Heart right ventricle (tissue), 16 donors: Measurements from ENCODE around the gene ATRN. TPM values are rescaled to one million over a fixed set of nuclear protein-coding genes. Genes with fewer than 3 reads are reported as not detected.
"Not testable (repeated sequence)": the region's sequence is repeated elsewhere in the genome, so short reads cannot be mapped to it uniquely, and the experiment has no call there.

Experiments used
- ATAC-seq, 8 donors: fragments of 200-7000 bp; cut with Tn5 transposase; one replicate each; pipeline ENCODE4 v1.9.1; 2020; ENCODE audit warnings: mild to moderate bottlenecking in 8 of 8, moderate library complexity in 8 of 8, moderate number of reproducible peaks in 1 of 8
- DNase-seq, 2 donors: peaks; one replicate each; pipeline ENCODE4 v3.0.0-alpha.2; 2020
- H3K27ac ChIP-seq, 10 donors: fragments of 200-600 bp; sonication (generic) in 2 of 10; one replicate each; pipeline versions ENCODE4 v1.5.0 to v1.8.0; 2020 to 2022; ENCODE audit warnings: mild to moderate bottlenecking in 3 of 10
- H3K27me3 ChIP-seq, 7 donors: fragments of 200-600 bp; one replicate each; pipeline ENCODE4 v1.8.0; 2021 to 2022; ENCODE audit warnings: mild to moderate bottlenecking in 2 of 7
- H3K36me3 ChIP-seq, 9 donors: fragments of 200-600 bp; sonication (generic) in 1 of 9; one replicate each; pipeline versions ENCODE4 v1.5.0 to v1.8.0; 2020 to 2022; ENCODE audit warnings: mild to moderate bottlenecking in 2 of 9
- H3K4me1 ChIP-seq, 9 donors: fragments of 200-600 bp; sonication (generic) in 1 of 9; one replicate each; pipeline versions ENCODE4 v1.5.0 to v1.8.0; 2020 to 2022; ENCODE audit warnings: mild to moderate bottlenecking in 4 of 9
- H3K4me3 ChIP-seq, 10 donors: fragments of 200-600 bp; sonication (generic) in 2 of 10; one replicate each; pipeline versions ENCODE4 v1.5.0 to v1.8.0; 2020 to 2022; ENCODE audit warnings: mild to moderate bottlenecking in 7 of 10, moderate library complexity in 2 of 10
- H3K9me3 ChIP-seq, 11 donors: fragments of 200-600 bp in 10 of 11; sonication (generic) in 2 of 11; one replicate each; pipeline versions ENCODE4 v1.5.0 to v1.8.0; 2013 to 2022; ENCODE audit warnings: mild to moderate bottlenecking in 2 of 11, control low read depth in 1 of 11, moderate library complexity in 1 of 11
- WGBS, 2 donors: extraction: QIAGEN DNeasy Blood & Tissue Kit; methylation state at CpG; one replicate each; pipeline ENCODE4 v1.1.7; 2013; ENCODE audit warnings: inconsistent platforms in 1 of 2; 5-methylcytosine and 5-hydroxymethylcytosine counted together
- intact Hi-C, 10 donors: fragments of 100-400 bp; cut with DNase I; formaldehyde crosslinking; loops; one replicate each; pipeline versions ENCODE4 v1.11.1 to v1.14.2; 2022
- polyA plus RNA-seq, 2 donors: library from polyadenylated mRNA; stranded (reverse); fragments of 200-250 nt; gene quantifications; one replicate each; pipeline ENCODE4 v1.2.3, GENCODE V29; 2013
- total RNA-seq, 10 donors: library from RNA; stranded (reverse); fragmentation: NEBNext Ultra II Directional in 3 of 10; extraction: Animal tissue kit (Norgen Biotek cat#: 25700) in 3 of 10; gene quantifications; one replicate each; pipeline versions ENCODE4 v1.2.1 to v1.2.4, GENCODE V29; 2021 to 2023
- TF ChIP-seq, protein P1 (sequence below), 9 donors: fragments of 200-600 bp; sonication (generic) in 2 of 9; IDR thresholded peaks; one replicate each; pipeline versions ENCODE4 v1.5.0 to v1.8.0; 2021 to 2022; ENCODE audit warnings: antibody characterized with exemption in 9 of 9, mild to moderate bottlenecking in 5 of 9, moderate library complexity in 1 of 9
- donor health status: Arrhythmogenic right ventricular cardiomyopathy.
- donor health status: ischemic (EF 13 %, LVEDD 7.1; RV severe dilation, severe dysfunction).
- donor health status: healthy with polysubstance abuse.
- donor health status: DM: no; HTN: yes; CAD: no.
- donor health status: DM: no; HTN: no; CAD: no.
- donor health status: ischemic (EF 25% LVEDD 6.9; RV normal size, moderate dysfunction).
- donor health status: ischemic (EF 25% LVEDD 5.7; RV mildly dilated, moderate dysfunction).
- donor health status: healthy.
- donor health status: DM: yes; HTN: yes; CAD: no.
- donor health status: Ischemic cardiomyopathy.
- donor health status: ischemic (EF 35%, LVEDD 5.7; RV mildly dilated, moderate dysfunction).
- donor health status: nonischemic (EF 11% LVEDD 7.7; RV severe dilation, severe dysfunction).
- donor health status: DM: yes; HTN: yes; CAD: no.
- donor health status: PGD.
- donor health status: ischemic (EF 29% LVEDD 5.4; RV normal size, mild dysfunction).
- donor health status: nonischemic (EF 23%, LVEDD 6.1; RV moderate dilation, normal function).

Gene ATRN
- total and polyA plus RNA-seq, 12 donors, result 4.6 to 44.0 (median 37.8) TPM

DNA sequence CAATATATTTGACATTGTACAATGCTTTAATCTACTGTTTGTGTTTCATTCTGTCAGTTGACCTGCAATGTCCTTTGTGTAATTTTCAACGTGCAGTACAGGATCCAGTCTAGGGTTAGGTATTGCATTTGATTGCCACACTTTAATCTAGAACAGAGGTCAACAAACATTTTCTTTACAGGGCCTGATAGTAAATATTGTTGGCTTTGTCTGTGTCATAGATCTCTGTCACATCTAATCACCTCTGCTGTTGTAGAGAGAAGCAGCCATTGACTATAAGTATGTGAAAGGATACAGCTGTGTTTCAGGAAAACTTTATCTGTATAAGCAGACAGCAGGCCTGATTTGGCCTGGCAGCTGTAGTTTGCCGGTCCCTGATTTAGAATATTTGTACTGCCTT is 39.3 kb downstream of the ATRN start:
- intact Hi-C loops, result no loop called here
- Histone ChIP-seq H3K9me3 (peaks cover 0 to 7% (median 0%) of the 10 kb centered on the region in 11 donors), H3K4me3 (no peak overlapping the region), H3K27ac (no peak overlapping the region), H3K4me1 (peaks cover 0 to 17% (median 11%) of the 10 kb centered on the region in 9 donors), H3K27me3 (no peaks in the 10 kb centered on the region), H3K36me3 (no peaks in the 10 kb centered on the region)
- no peak for DNase-seq
- WGBS, 2 donors, result 22% methylated on average over 2 of the region's 2 CpGs
- TF ChIP-seq, protein P1, sequence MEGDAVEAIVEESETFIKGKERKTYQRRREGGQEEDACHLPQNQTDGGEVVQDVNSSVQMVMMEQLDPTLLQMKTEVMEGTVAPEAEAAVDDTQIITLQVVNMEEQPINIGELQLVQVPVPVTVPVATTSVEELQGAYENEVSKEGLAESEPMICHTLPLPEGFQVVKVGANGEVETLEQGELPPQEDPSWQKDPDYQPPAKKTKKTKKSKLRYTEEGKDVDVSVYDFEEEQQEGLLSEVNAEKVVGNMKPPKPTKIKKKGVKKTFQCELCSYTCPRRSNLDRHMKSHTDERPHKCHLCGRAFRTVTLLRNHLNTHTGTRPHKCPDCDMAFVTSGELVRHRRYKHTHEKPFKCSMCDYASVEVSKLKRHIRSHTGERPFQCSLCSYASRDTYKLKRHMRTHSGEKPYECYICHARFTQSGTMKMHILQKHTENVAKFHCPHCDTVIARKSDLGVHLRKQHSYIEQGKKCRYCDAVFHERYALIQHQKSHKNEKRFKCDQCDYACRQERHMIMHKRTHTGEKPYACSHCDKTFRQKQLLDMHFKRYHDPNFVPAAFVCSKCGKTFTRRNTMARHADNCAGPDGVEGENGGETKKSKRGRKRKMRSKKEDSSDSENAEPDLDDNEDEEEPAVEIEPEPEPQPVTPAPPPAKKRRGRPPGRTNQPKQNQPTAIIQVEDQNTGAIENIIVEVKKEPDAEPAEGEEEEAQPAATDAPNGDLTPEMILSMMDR (IDR thresholded peaks at IDR 0.05), result no peak
- no peak for ATAC-seq

DNA sequence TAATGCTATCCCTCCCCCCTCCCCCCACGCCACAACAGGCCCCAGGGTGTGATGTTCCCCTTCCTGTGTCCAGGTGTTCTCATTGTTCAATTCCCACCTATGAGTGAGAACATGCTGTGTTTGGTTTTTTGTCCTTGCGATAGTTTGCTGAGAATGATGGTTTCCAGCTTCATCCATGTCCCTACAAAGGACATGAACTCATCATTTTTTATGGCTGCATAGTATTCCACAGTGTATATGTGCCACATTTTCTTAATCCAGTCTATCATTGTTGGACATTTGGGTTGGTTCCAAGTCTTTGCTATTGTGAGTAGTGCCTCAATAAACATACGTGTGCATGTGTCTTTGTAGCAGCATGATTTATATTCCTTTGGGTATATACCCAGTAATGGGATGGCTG is 41.4 kb downstream of the ATRN start:
- H3K27me3 ChIP-seq, DNase-seq, ATAC-seq, intact Hi-C loops, H3K9me3 ChIP-seq, H3K36me3 ChIP-seq, H3K4me3 ChIP-seq, H3K27ac ChIP-seq: not testable (repeated sequence)
- H3K4me1 ChIP-seq, result peaks cover 0 to 16% (median 6%) of the 10 kb centered on the region in 9 donors
- WGBS, 2 donors, result 97 to 98% methylated on average over 3 of the region's 3 CpGs

DNA sequence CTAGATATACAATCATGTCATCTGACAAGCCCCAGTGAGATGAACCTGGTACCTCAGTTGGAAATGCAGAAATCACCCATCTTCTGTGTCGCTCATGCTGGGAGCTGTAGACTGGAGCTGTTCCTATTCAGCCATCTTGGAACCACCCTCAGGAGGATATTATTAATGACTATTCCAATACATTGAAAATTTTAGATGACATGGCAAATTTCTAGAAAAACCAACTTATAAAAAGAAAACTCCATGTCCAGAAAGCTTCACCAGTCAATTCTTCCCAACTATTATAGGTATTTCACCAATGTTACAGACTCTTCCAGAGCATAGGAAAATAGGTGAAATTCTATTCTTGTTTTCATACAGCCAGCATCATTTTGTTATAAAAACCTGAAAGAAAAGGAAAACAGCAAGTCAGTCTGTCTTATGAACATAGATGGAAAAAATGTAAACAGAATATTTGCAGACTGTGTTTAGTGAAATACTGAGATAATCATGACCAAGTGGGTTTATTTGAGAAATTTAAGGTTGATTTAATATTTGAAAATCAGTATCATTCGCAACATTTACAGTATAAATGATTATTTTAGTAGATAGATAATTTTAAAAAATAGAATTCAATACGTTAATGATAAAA is 43.3 kb downstream of the ATRN start:
- ATAC-seq, result no peak

DNA sequence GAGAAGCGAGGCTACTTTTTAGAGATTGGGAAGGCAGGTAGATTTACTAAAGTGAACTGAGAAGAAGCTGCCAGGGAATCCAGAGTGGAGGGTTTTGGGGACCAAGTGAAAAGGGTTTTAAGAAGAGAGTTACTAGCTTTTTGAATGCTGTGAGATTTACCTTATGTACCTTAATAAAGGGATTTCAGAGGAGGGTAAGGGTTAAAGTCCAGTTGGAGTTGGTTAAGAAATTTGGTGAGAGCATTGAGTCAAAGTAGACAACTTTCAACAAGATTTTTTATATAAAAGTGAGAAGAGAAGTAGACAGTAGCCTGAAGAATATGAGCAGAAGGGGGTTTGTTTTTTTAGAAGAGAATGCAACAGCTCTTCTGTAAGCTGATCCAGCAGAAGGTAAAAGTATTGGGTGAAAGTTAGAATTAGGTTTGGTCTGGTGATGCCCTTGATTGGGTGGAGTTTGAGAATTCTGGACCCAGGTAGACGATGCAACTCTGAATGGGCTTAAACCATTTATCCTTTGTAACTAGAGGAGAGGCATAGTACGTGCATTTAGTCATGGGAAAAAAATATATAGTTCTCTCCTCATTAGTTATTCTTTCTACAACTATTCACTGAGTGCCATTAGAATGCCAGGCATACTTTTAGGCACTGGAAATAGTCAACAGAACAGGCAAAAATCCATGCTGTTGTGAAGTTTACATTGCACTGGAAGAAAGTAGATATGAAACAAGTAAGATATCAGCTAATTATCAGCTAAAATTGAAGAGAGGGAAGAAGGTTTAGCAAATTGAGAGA is 44.8 kb downstream of the ATRN start:
- Histone ChIP-seq H3K9me3 (peaks cover 0 to 10% (median 0%) of the 10 kb centered on the region in 11 donors), H3K4me1 (peaks cover 0 to under 1% (median 0%) of the 10 kb centered on the region in 9 donors), H3K36me3 (no peaks in the 10 kb centered on the region), H3K4me3 (no peak overlapping the region), H3K27me3 (no peaks in the 10 kb centered on the region), H3K27ac (no peak overlapping the region)
- TF ChIP-seq, protein P1 (IDR thresholded peaks at IDR 0.05), result no peak
- intact Hi-C loops, result no loop called here
- ATAC-seq, result no peak
- no peak for DNase-seq
- WGBS, 2 donors, result 93 to 96% methylated on average over 3 of the region's 3 CpGs

More for the DNA sequence above, 43.3 kb downstream of the ATRN start:
- Histone ChIP-seq H3K36me3 (no peaks in the 10 kb centered on the region), H3K9me3 (peaks cover 0 to 7% (median 0%) of the 10 kb centered on the region in 11 donors), H3K4me3 (no peak overlapping the region), H3K27me3 (no peaks in the 10 kb centered on the region), H3K27ac (no peak overlapping the region), H3K4me1 (peaks cover 0 to 11% (median 5%) of the 10 kb centered on the region in 9 donors)
- 94 to 96% methylated on average over 3 of the region's 3 CpGs for WGBS, 2 donors
- no peak for DNase-seq
- TF ChIP-seq, protein P1 (IDR thresholded peaks at IDR 0.05), result no peak
- intact Hi-C loops, result no loop called here
